ENCODE data around the gene MSH2. TPM values are rescaled to one million over a fixed set of nuclear protein-coding genes. Genes with fewer than 3 reads are reported as not detected.
"Not testable (repeated sequence)": the region's sequence is repeated elsewhere in the genome, so short reads cannot be mapped to it uniquely, and the experiment has no call there.

MSH2 gene
- total RNA-seq, 1 experiment from 2014 or later = 25.0 TPM

DNA sequence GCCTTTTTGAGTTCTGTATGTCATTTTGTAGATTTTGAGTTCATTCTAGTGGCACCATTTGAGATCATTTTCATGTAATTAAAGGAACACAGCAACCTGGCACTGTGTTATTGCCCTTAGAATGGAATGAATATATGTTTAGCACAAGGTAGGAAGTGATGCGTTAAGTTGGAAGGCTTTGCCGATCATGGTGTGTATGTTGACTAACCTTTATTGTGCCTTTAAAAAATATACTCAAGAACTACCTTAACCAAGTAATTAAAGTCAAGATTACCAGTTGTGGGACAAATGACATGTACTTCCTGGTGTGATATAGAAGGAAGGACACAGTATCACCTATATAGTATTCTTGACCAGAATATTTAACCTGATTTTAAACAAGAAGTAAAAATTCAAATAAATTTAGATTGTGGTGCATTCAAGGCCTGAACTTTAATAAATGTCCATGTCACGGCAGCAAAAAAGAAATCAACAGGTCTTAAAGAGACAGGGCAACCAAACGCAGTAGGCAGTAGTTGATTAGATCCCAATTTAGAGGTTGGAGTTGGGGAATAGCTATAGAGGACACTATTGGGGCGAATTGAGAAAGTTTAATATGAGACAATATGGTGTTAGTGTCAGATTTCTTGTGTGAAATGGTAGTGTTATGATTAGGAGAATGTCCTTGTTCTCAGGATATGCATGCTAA, 68.6 kb downstream of the MSH2 start:
- DNase-seq (ENCODE audit: extremely low read depth, low read depth) = no peak

DNA sequence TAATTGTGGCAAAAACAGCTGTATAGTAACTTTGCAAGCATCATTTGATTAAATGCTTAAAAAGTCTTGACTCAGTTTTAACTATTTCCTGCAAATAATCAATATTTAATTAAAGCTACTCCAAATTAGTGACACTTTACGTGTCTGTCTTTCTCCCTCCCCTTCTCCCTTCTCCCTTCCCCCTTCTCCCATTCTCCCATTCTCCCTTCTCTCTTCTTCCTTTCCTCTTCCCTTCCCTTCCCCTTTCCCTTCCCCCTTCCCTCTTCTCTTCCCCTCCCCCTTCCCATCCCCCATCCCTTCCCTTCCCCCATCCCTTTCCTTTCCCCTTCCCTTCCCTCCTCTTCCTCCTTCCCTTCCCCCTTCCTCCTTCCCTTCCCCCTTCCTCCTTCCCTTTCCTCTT, 76.9 kb downstream of the MSH2 start:
- no peak for DNase-seq (ENCODE audit: extremely low read depth, low read depth)

DNA sequence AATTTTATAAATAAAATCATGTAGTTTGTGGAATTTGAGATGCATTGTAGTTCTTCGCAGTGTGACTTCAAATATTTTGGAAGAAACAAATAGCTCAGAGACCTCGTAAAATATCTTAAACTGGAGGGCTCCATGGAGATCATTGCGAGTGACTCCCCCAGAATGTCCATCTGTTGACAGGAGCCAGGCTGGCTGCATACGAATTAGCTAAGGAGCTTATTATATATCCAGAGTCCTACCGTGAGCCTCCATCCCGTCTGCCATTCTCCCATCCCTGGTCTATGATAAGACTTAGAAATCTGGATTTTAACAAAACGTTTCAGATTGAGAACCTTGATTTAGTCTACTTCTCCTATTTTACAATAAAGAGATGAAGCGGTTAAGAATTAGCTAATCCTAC, 80.2 kb downstream of the MSH2 start:
- DNase-seq (ENCODE audit: extremely low read depth, low read depth) = no peak

DNA sequence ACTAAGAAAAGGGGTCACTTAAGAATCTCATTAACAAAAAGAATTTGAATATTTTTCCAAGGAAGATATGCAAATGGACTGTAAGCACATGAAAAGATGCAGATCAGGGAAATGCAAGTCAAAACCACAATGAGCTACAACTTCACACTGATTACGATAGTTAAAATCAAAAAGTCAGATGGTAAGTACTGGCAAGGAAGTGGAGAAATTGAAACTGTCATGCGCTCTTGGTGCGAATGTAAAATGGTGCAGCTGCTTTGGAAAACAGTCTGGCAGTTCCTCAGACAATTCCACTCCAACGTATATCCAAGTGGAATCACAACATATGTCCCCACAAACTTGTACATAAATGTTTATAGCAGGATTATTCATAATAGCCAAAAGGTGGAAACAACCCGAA, 81.4 kb downstream of the MSH2 start:
- no peak for DNase-seq (ENCODE audit: extremely low read depth, low read depth)

DNA sequence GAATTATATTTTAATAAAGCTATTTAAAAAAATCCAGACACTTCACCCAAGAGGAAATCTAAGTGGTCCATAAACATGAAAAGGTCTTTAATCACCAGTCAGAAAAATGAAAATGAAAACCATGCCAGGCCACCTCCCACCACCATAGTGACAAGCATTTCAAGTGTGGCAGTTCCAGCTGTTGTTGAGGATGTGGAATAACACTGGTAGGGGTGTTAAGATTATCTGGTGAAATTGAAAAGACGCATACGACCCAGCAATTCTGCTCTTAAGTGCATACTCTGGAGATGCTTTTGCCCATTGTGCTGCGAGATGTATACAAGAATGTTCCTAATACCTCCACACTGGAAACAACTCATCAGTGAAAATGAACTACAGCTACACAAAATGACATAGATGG, 82.2 kb downstream of the MSH2 start:
- no peak for DNase-seq (ENCODE audit: extremely low read depth, low read depth)

DNA sequence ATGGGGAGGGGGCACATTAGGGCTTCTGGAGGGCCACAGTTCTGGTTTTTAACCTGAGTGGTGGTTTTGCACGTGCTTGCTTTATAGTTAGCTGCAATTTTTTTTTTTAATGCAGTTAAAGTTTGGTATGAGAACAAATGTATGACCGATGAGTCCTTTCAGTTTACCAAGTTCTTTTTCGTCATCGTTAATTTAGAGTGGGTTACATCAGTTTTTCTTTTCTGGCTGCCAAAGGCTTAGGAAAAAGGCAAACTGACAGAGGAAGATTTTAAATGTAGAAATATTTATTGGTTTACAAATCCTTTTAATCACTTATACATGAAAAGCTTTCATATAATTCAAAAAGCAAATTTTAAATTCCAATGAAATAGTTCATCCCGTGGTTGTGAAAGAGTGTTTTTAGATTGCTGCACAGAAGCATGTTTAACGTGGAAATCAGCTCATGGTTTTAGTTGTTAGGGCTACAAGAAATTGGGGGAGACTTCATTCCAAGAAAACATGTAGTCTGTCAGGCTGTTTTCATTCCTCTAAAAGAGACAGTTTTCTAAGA, 82.9 kb downstream of the MSH2 start:
- DNase-seq (ENCODE audit: extremely low read depth, low read depth) = no peak

DNA sequence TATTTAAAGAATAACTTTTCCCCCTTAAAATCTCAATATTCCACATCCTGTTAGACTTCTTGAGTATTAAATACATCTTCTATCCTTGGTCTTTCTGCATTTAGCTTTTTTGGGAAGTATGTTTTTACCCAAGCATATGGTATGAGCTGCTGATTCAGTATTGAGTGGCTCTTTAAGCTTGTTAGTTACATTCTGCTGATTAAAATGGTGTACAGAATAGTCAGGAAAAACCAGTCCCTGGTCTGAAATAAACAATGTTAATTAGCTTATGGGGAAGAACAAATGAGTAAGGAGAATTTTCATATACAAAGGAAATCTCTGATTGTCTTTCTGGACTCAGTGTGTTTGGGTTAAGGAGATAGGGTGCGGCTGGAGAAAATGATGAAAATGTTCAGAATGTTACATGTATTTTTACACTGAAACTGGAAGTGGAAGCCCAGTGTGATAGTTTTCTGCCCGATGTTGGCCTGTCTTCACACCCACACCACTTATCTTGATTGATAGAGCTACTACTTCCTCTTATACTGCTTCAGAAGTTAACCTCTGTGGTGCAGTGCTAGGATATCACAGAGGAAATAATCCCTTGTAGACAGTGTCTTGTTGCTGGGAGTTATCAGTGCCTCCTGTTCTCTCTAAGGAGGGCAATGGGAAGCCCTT, 84.0 kb downstream of the MSH2 start:
- no peak for DNase-seq (ENCODE audit: extremely low read depth, low read depth)

DNA sequence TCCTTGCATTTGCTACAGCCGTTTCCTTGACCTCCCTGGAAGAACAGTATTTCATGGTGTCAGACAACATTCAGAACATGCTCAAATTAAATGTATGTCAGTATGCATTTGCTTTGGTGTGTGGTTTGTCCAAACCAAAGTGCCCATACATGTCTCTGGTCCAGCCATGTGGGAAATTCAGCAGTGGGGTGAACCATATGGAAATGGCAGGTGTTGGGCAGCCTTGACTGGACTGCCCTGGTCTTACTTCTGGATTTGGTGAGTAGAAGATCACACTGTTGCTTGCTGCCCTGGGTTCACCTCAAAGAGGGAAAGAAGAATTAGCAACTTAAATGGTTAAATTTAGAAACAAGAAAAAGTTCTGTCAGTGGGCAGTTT, 84.5 kb downstream of the MSH2 start:
- DNase-seq (ENCODE audit: extremely low read depth, low read depth) = no peak

DNA sequence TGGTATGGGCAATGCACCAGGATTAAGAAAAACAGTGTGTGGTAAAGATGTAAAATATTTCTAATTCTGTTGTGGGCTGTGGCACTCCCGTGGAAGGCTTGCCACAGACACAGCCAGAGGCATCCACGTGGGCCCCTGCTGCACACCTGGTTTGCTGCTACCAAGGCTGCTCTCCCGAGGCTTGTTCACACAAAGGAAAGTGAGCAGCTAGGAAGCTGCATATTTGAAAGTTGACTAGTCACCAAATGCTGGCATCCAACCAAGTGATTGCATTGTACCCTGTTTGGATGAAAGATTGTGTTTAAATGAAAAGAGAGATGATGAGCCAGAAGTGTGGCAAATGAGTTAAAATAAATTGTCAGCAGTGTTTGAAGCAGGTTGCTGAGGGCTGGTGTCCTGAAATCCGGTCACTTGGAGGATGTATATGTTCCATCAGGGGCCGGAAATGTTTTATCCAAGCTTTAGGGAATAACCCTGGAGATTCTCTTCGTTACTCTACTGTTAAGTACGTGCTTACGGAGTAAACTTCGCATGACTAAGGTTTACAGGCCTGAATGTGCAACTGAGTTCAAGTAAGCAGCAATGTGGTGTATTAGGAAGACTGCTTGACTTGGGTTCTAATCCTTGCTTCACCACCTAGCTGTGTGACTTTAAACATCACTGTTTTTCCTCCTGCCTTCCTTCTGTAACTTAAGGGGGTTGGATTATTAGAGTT, 86.1 kb downstream of the MSH2 start:
- DNase-seq (ENCODE audit: extremely low read depth, low read depth) = peak; percentile 17

DNA sequence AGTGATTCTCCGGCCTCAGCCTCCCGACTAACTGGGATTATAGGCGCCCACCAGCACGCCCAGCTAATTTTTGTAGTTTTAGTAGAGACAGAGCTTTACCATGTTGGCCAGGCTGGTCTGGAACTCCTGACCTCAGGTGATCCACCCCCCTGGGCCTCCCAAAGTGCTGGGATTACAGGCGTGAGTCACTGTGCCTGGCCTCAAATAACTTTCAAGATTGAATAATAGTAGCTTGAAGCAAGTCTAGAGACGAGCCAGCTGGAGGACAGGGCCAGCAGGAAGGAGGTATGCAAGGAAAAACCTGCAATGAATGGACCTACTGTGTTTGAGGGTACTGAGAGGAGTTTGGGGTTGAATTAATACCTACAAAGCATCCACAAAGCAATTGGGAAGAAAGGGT, 87.5 kb downstream of the MSH2 start:
- no peak for DNase-seq (ENCODE audit: extremely low read depth, low read depth)

DNA sequence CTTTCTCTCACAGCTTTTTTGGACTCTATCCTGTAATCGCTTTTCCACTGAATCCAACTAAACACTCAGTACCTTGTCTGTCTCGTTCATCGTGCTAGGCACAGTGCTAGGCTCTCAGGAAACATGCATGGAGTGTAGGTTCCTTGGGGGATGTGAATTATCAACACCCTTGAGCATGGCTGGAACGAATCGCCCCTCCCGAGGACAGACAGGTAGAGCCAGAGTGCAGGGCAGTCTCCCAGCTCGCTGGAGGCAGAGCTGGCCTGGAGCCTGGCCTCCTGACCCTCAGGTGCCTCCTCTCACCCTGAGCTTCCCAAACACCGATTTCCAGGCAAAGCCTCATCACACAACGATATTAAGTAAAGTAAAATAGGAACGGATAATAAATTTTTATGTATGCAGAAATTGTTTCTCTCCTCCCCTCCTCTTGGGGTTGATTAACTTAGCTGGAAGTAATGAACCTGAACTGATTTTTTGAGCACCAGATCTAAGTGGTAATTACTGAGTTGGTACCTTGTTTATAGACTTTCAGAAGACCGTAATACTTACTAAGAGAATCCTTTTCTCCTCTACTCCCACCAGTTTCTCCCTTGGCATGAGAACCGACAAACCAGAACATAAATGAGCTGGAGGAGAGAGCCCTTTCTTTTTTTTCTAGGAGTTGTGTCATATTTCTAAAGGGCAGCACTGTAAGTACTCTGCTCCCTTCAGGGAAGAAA, 90.5 kb downstream of the MSH2 start:
- DNase-seq (ENCODE audit: extremely low read depth, low read depth) = no peak

DNA sequence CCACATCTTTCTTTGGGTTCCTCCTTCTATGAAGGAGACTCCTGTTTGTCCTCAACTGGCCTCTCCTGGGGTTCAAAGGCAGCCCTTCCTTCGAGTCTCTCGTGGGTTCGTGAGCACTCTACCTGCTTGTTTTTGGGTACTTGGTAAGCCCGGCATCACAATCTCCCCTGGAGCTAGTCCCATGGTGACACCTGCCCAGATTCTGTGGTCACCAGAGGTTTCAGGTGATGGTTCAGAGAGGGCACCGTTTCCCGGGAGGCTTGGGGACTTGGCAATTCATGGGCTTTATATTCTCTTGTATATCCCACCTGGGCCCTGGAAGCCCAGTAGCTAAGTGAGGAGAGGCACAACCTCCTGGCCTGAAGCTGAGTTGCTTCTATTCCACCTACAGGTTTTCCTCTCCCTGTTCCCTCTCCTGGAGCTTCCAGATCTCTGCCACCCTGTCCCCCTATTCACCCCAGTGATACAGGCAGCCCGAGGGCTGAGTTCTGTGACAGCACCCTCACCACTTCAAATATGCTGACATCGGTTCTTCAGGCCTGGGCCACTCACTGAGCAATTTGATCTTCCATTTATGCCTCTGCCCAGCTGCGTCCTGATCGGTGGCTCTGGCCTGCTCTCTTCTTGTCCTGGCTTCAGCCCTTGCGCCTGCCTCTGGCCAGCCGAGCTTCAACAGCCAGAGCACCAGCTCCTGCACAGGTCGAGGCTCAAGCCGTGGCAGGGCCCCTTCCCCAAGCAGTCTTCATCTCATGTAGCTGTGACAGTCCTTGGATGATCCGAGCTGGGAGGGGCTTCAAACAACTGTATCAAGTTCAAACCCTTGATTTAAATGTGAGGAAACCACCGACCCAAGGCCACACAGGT, 91.5 kb downstream of the MSH2 start:
- no peak for DNase-seq (ENCODE audit: extremely low read depth, low read depth)

DNA sequence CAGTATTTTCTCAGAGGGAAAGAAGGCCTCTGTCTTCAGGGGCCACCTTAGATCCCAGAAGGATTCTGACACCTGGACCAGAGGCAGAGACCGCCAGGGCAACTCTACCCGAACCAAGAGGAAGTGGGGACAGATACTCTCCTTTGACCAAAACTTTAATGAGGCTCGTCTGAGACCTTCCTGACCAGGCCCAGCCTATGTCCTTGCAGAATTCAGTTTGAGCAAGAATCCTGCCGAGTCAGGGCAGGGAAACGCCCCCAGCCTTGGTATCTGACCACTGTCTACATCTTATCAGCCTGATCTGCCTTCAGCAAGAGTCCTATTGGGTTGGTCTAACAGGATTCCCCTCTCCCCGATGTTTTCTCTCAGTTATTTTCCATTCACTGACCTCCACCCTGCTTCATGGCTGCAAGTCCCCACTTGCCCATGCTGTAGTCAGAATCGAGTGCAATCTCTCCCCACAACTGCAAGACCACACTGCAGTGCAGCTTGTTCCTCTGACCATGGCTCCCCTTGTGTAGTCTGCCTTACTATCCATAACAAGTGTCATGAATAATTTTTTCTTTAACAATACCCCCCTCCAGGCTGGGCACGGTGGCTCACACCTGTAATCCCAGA, 95.0 kb downstream of the MSH2 start:
- DNase-seq (ENCODE audit: extremely low read depth, low read depth) = no peak

DNA sequence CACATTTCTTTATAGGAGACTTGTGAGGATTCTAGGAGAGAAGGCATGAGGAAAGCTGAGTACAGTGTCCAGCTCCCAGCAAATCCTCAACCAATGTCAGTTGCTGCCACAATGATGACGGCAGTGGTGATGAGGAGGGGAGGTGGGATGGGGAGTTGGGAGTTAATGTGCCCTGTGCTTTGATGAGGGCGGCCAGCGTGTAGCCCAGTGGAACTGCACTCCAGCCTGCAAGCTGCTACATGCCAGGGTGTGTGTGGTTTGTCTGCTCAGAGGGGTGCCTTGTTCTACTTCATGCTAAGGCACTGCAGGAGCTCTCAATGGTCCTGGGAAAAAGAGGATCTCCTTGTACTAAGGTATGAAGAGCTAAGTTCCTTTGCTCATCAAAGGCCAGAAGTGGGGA, 96.1 kb downstream of the MSH2 start:
- no peak for DNase-seq (ENCODE audit: extremely low read depth, low read depth)

DNA sequence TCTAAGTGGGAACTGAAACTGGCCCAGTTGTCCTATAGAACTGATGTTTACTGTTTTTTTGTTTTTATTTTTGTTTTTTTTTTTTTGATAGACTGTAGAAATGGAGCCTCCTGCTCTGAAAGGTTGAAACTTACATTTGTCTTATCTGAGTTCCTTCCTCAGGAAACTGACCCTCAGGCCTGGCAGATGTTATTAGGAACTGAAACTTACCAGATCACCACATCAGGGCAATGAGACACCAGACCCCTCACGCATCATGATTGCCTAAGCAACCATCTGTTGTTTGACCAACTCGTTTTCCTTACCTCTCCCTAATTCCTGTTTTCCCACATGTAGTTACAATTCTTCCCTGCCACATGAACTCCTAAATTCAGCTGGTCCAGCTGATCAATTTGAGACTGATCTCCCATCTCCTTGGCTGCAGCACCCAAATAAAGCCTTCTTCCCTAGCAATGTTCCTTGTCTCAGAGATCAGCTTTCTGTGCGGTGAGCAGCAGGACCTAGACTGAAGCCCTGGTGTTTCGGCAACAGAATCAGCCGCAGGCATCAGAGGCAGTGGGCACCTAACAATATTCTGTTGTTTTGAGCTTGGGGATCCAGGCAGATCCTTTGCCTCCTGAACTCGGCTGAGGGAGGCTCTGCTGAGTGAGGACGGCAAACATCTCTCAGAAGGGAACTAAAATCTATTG, 96.8 kb downstream of the MSH2 start:
- DNase-seq (ENCODE audit: extremely low read depth, low read depth) = no peak

DNA sequence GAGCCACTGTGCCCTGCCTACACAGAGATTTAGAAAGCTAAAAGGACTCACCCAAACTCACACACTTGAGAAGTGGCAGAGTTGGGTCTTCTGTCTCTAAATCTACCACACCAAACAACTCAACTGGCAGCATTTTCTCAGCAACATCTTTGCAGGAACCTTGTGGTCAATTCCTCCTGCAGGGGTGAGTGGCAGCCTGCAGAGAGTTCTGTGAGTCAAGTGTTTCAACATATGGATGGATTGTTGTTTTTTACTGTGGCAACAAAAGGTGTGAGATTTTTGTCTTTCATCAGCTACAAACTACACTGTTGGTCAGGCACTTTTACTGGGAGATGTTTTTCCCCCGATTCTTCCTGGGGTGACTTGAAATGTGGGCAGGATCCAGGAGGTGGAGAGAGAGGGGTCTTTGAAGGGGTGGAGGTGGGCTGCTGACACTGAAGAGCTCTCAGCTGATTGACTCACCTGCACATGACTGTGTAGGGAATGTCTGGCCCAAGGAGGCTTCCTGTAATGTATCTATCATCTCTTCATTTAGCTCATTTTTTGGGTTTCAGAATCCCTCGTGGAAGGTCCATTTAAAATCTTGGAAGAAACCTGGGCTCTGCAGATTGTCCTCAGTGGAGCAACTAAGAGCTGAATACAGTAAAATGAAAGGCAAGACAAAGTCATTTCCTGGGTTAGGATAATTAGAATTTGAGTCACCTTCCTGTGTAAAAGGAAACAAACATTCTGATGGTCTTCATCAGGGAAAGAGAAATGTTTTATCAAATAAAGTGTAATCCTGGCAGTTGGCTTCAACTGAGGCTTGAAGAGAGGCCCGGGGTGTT, 98.6 kb downstream of the MSH2 start:
- peak; percentile 2 for DNase-seq (ENCODE audit: extremely low read depth, low read depth)

DNA sequence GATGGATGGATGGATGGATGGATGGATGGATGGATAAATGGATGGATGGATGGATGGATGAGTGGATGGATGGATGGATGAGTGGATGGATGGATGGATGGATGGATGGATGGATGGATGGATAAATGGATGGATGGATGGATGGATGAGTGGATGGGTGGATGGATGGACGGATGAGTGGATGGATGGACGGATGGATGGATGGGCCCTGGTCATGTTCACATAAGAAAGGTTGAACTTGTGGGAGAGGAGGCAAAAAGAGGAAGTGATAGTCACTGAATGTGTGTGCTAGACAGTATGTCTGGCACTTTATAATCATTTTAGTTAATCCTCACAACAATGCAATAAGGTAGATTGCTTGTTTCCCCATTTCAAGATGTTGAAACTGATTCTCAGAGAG, 99.5 kb downstream of the MSH2 start:
- not testable (repeated sequence) for DNase-seq (ENCODE audit: extremely low read depth, low read depth)

DNA sequence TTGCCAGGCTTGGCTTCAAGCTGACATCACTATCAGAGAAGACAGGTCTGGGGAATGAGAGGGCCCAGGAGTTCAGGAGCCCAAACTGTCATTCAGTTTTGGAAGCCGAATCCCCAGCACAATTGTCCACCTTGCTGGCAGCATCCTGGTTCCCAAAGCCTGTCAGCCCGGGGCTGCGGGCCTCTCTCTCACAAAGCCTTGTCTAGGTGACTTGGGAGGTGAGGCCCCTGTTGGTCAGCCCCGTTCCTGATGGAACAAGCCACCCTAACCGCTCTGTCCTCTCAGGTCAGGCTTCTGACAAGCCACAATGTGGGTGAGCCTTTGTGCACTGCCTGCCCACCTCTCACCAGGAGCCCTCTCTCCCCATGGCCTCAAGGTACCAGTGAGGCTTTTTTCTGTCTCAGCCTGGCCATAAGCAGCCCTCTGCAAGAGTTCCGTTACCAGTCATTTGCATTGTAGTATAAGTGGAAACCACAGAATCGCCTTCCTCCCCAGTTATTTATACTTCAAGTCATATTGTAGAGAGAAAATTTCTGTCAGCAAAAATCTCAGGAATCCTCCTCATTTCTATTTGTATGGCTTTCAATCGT, 100.6 kb downstream of the MSH2 start:
- no peak for DNase-seq (ENCODE audit: extremely low read depth, low read depth)

Data from NCI-H460 (cell line).